ENCODE data around the gene NEK10.

- TF ChIP-seq CTCF (conservative IDR thresholded peaks at IDR 0.05; ENCODE audit: low read depth, low read length) (no peak), POLR2A (IDR thresholded peaks at IDR 0.05; ENCODE audit: low read depth, low read length) (no peak), MXI1 (IDR thresholded peaks at IDR 0.05; ENCODE audit: borderline replicate concordance, low read depth, low read length) (no peak), BHLHE40 (IDR thresholded peaks at IDR 0.05; ENCODE audit: low read depth, low read length) (no peak), MAFK (IDR thresholded peaks at IDR 0.05; ENCODE audit: low read depth, low read length) (no peak), USF2 (IDR thresholded peaks at IDR 0.05; ENCODE audit: low read depth, low read length) (no peak), FOS (IDR thresholded peaks at IDR 0.05; ENCODE audit: low read depth, low read length) (no peak)
These were observed 231.2 kb downstream of the NEK10 start for GRCh38 chr3:27138005-27138404.
